ENCODE data around the gene TMEM219.
"Not testable (repeated sequence)": the region's sequence is repeated elsewhere in the genome, so short reads cannot be mapped to it uniquely, and the experiment has no call there.

The TMEM219 gene

GRCh38 chr16:30011714-30012504 is 50.0 kb downstream of the TMEM219 start:
- no peak for DNase-seq (ENCODE audit: low read depth)

DNA sequence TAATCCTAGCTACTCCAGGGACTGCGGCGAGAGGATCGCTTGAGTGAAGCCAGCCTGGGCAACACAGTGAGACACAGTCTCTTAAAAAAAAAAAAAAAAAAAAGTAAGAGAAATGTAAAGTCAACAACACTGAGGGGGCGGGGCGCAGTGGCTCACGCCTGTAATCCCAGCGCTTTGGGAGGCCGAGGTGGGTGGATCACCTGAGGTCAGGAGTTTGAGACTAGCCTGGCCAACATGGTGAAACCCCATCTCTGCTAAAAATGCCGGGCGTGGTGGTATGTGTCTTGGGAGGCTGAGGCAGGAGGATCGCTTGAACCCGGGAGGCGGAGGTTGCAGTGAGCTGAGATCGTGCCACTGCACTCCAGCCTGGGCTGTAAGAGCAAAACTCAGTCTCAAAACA is 50.7 kb downstream of the TMEM219 start:
- not testable (repeated sequence) for DNase-seq (ENCODE audit: low read depth)

DNA sequence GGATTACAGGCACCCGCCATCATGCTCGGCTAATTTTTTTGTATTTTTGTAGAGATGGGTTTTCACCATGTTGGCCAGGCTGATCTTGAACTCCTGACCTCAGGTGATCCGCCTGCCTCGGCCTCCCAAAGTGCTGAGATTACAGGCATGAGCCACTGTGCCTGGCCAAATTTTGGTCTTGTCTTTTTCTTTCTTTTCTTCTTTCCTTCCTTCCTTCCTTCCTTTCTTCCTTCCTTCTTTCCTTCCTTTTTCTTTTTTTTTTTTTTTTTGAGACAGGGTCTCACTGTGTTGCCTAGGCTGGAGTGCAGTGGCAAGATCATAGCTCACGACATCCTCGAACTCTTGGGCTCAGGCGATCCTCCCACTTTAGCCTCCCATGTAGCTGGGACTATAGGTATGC is 53.6 kb downstream of the TMEM219 start:
- DNase-seq (ENCODE audit: low read depth), result not testable (repeated sequence)

DNA sequence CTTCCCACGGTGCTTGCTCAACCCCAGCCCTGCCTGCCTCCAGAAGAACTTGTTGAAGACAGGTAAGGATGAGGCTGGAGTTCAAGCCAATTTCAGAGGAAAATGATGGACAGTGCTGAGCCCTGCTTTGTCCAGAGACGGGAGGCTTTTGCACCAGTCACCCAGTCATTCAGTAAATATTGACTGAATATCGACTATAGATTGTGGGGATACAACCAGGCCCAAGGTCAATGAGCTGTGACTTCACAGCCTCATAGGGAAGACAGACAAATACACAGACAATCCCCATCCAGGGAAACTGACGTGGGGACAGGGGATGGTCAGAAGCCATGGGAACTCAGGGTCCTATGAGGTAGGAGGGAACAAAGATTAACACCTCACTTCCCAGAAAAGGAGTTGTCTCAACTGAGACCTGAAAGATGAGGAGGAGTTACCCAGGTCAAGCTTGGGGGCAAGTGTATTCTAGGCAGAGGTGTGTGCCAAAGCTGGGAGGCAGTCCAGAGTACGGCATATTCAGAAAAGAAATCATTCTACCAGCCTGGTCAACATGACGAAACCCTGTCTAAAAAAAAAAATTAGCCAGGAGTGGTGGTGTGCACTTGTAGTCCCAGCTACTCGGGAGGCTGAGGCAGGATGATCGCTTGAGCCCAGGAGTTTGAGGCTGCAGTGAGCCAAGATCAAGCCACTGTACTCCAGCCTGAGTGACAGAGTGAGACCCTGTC is 54.8 kb downstream of the TMEM219 start:
- DNase-seq (ENCODE audit: low read depth), result no peak

DNA sequence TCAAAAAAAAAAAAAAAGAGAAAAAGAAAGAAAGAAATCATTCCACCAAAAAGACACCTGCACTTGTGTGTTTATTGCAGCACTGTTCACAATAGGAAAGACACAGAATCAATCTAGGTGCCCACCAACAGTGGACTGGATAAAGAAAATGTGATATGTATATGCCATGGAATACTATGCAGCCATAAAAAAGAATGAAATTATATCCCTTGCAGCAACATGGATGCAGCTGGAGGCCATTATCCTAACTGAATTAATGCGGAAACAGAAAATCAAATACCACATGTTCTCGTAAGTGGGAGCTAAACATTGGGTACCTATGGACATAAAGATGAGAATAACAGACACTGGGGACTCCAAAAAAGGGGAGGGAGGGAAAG is 55.4 kb downstream of the TMEM219 start:
- no peak for DNase-seq (ENCODE audit: low read depth)

DNA sequence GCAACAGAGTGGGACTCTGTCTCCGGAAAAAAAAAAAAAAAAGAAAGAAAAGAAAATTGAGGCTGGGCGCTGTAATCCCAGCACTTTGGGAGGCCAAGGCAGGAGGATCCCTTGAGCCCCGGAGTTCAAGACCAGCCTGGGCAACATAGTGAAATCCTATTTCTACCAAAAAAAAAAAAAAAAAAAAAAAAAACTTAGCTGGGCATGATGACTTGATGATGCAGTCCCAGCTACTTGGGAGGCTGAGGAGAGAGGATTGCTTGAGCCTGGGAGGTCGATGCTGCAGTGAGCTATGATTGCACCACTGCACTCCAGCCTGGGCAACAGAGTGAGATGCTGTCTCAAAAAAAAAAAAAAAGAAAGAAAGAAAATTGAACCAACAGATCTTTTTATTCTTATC is 56.1 kb downstream of the TMEM219 start:
- not testable (repeated sequence) for DNase-seq (ENCODE audit: low read depth)

GRCh38 chr16:30018731-30019158 is 56.9 kb downstream of the TMEM219 start:
- DNase-seq (ENCODE audit: low read depth), result no peak
